ENCODE data around the gene CHRNB2.

The CHRNB2 gene

GRCh38 chr1:154611150-154611862, 43.7 kb downstream of the CHRNB2 start:
- DNase-seq (ENCODE audit: low read depth in 2 of 2) = no peak

GRCh38 chr1:154614247-154614646, 46.7 kb downstream of the CHRNB2 start:
- DNase-seq (ENCODE audit: low read depth in 2 of 2) = no peak

GRCh38 chr1:154614901-154615300, 47.3 kb downstream of the CHRNB2 start:
- DNase-seq (ENCODE audit: low read depth in 2 of 2) = no peak

GRCh38 chr1:154615411-154615810, 47.8 kb downstream of the CHRNB2 start:
- no peak for DNase-seq (ENCODE audit: low read depth in 2 of 2)

- no peak for DNase-seq (ENCODE audit: low read depth in 2 of 2)
These were observed 49.2 kb downstream of the CHRNB2 start for GRCh38 chr1:154616659-154617345.

- DNase-seq (ENCODE audit: low read depth in 2 of 2) = no peak
These were observed 51.8 kb downstream of the CHRNB2 start for GRCh38 chr1:154619181-154619948.

GRCh38 chr1:154620751-154621150, 53.2 kb downstream of the CHRNB2 start:
- DNase-seq (ENCODE audit: low read depth in 2 of 2) = no peak

- no peak for DNase-seq (ENCODE audit: low read depth in 2 of 2)
These were observed 54.3 kb downstream of the CHRNB2 start for GRCh38 chr1:154621875-154622274.

GRCh38 chr1:154622503-154623039, 55.0 kb downstream of the CHRNB2 start:
- DNase-seq (ENCODE audit: low read depth in 2 of 2) = no peak

GRCh38 chr1:154623358-154623757, 55.8 kb downstream of the CHRNB2 start:
- DNase-seq (ENCODE audit: low read depth in 2 of 2) = no peak

GRCh38 chr1:154624746-154625643, 57.4 kb downstream of the CHRNB2 start:
- DNase-seq (ENCODE audit: low read depth in 2 of 2) = no peak

- DNase-seq (ENCODE audit: low read depth in 2 of 2) = no peak
These were observed 59.1 kb downstream of the CHRNB2 start for GRCh38 chr1:154626456-154627256.

- peak; percentile 90 to 93 for DNase-seq (ENCODE audit: low read depth in 2 of 2)
These were observed 59.9 kb downstream of the CHRNB2 start for GRCh38 chr1:154627257-154628120.

GRCh38 chr1:154628121-154628405, 60.5 kb downstream of the CHRNB2 start:
- DNase-seq (ENCODE audit: low read depth in 2 of 2) = no peak

GRCh38 chr1:154629061-154629674, 61.6 kb downstream of the CHRNB2 start:
- no peak for DNase-seq (ENCODE audit: low read depth in 2 of 2)

Measured in stimulated activated CD4-positive, alpha-beta T cell treated with anti-CD3 and anti-CD28 coated beads, Interleukin-12 subunit alpha, Interleukin-12 subunit beta, amount 100 ng/mL, for 24 hours (primary cell).